Right lobe of liver (tissue), 6 donors: ENCODE measurements around the gene ARTN. TPM values are rescaled to one million over a fixed set of nuclear protein-coding genes. Genes with fewer than 3 reads are reported as not detected.
A peak's percentile ranks its signal among the peaks of the same experiment; 100 is the strongest.

Source experiments
- ATAC-seq, 4 donors: fragments of 200-7000 bp; cut with Tn5 transposase; one replicate each; pipeline ENCODE4 v1.9.1; 2020; ENCODE audit warnings: mild to moderate bottlenecking in 4 of 4, moderate library complexity in 4 of 4
- DNase-seq, 3 donors: peaks; one replicate each; pipeline ENCODE4 v3.0.0-alpha.2; 2020
- H3K27ac ChIP-seq, 3 donors: fragments of 200-600 bp; one replicate each; pipeline ENCODE4 v1.8.0; 2022
- H3K27me3 ChIP-seq, 2 donors: fragments of 200-600 bp; one replicate each; pipeline ENCODE4 v1.8.0; 2022
- H3K36me3 ChIP-seq, 4 donors: fragments of 200-600 bp; sonication (generic) in 1 of 4; one replicate each; pipeline versions ENCODE4 v1.5.1 to v1.8.0; 2017 to 2022; ENCODE audit warnings: control low read depth in 1 of 4
- H3K4me1 ChIP-seq, 4 donors: fragments of 200-600 bp; sonication (generic) in 1 of 4; one replicate each; pipeline versions ENCODE4 v1.5.1 to v1.8.0; 2017 to 2022; ENCODE audit warnings: control low read depth in 1 of 4
- H3K4me3 ChIP-seq, 3 donors: fragments of 200-600 bp; one replicate each; pipeline ENCODE4 v1.8.0; 2022
- H3K9me3 ChIP-seq, 4 donors: fragments of 200-600 bp; sonication (generic) in 1 of 4; one replicate each; pipeline versions ENCODE4 v1.5.1 to v1.8.0; 2017 to 2022; ENCODE audit warnings: control low read depth in 1 of 4
- CTCF ChIP-seq, 4 donors: fragments of 200-600 bp in 3 of 4; fragments of 450-650 bp in 1 of 4; IDR thresholded peaks; one replicate each; pipeline versions ENCODE4 v1.5.1 to v1.8.0; 2016 to 2022; ENCODE audit warnings: antibody characterized with exemption in 4 of 4, mild to moderate bottlenecking in 2 of 4
- POLR2A ChIP-seq: fragments of 450-650 bp; IDR thresholded peaks from one replicate; pipeline ENCODE4 v1.6.1; 2017; ENCODE audit warnings: antibody characterized with exemption, mild to moderate bottlenecking
- WGBS: methylation state at CpG from one replicate; pipeline ENCODE4 v1.1.6; 2018; ENCODE audit warnings: low coverage, low lambda C conversion rate; ENCODE audit not compliant: insufficient coverage; ENCODE audit errors: missing lambda C conversion rate; 5-methylcytosine and 5-hydroxymethylcytosine counted together
- intact Hi-C, 2 donors: fragments of 100-400 bp; cut with DNase I; formaldehyde crosslinking; loops; one replicate each; pipeline versions ENCODE4 v1.11.2 to v1.14.1; 2022
- total RNA-seq, 6 experiments: library from RNA; depleted of rRNA in 2 of 6; stranded (reverse); fragments of >200 nt in 2 of 6; fragmentation: NEBNext Ultra II Directional in 3 of 6; extraction: Animal tissue kit (Norgen Biotek cat#: 25700) in 3 of 6; gene quantifications; one replicate each; pipeline versions ENCODE4 v1.1.0 to v1.2.4, GENCODE V29; 2016 to 2023
- donor health status: DM: no; HTN: yes; CAD: no.
- donor health status: DM: no; HTN: no; CAD: no.
- donor health status: DM: no; HTN: no; CAD: no.
- donor health status: DM: no; HTN: yes; CAD: no.
- donor health status: DM: no; HTN: yes; CAD: no.

Gene ARTN
- total RNA-seq, 6 experiments from 2014 or later, result 0.31 to 0.32 (median 0.31) TPM; not detected in 3

GRCh38 chr1:43914576-43915525 lies 18.8 kb upstream of the ARTN start:
- Histone ChIP-seq H3K27ac (no peak overlapping the region), H3K27me3 (no peaks in the 10 kb centered on the region), H3K4me1 (no peaks in the 10 kb centered on the region), H3K9me3 (no peaks in the 10 kb centered on the region), H3K4me3 (no peak overlapping the region), H3K36me3 (no peaks in the 10 kb centered on the region)
- 90% methylated on average over 8 of the region's 13 CpGs for WGBS
- intact Hi-C loops, result no loop called here
- TF ChIP-seq CTCF (IDR thresholded peaks at IDR 0.05) (no peak), POLR2A (no peak)
- peak in 3 of 4 donors; percentile 16 to 43 (median 35) for ATAC-seq
- no peak for DNase-seq

- Histone ChIP-seq H3K27me3 (no peaks in the 10 kb centered on the region), H3K27ac (no peak overlapping the region), H3K9me3 (no peaks in the 10 kb centered on the region), H3K36me3 (no peaks in the 10 kb centered on the region), H3K4me3 (no peak overlapping the region), H3K4me1 (no peaks in the 10 kb centered on the region)
- TF ChIP-seq CTCF (IDR thresholded peaks at IDR 0.05) (no peak), POLR2A (no peak)
- 77% methylated on average over 6 of the region's 7 CpGs for WGBS
- ATAC-seq (peak in 1 of 4 donors; percentile 13), DNase-seq (no peak)
- intact Hi-C loops, result no loop called here
Observed at GRCh38 chr1:43919906-43920305, 13.7 kb upstream of the ARTN start.

- Histone ChIP-seq H3K9me3 (no peaks in the 10 kb centered on the region), H3K4me3 (no peak overlapping the region), H3K36me3 (no peaks in the 10 kb centered on the region), H3K27me3 (no peaks in the 10 kb centered on the region), H3K27ac (no peak overlapping the region), H3K4me1 (no peaks in the 10 kb centered on the region)
- no peak for TF ChIP-seq CTCF (IDR thresholded peaks at IDR 0.05)
- WGBS, result 97% methylated on average over 6 of the region's 6 CpGs
- DNase-seq (no peak), ATAC-seq (no peak)
- intact Hi-C loops, result no loop called here
Observed at GRCh38 chr1:43921022-43921421, 12.6 kb upstream of the ARTN start.

GRCh38 chr1:43924516-43924915 lies 9.1 kb upstream of the ARTN start:
- WGBS, result 71% methylated on average over 3 of the region's 4 CpGs
- Histone ChIP-seq H3K27me3 (no peaks in the 10 kb centered on the region), H3K4me3 (no peak overlapping the region), H3K9me3 (no peaks in the 10 kb centered on the region), H3K27ac (no peak overlapping the region), H3K36me3 (no peaks in the 10 kb centered on the region), H3K4me1 (no peaks in the 10 kb centered on the region)
- no peak for TF ChIP-seq POLR2A
- TF ChIP-seq CTCF (IDR thresholded peaks at IDR 0.05), result no peak
- DNase-seq (no peak), ATAC-seq (no peak)
- intact Hi-C loops, result no loop called here
